Psoas muscle (tissue), 8 donors: ENCODE measurements around the gene MT1E. TPM values are rescaled to one million over a fixed set of nuclear protein-coding genes. Genes with fewer than 3 reads are reported as not detected.

ENCODE experiments used
- ATAC-seq, 4 donors: fragments of 200-7000 bp; cut with Tn5 transposase; one replicate each; pipeline ENCODE4 v1.9.1; 2020; ENCODE audit warnings: moderate library complexity in 3 of 4, mild to moderate bottlenecking in 2 of 4
- DNase-seq, 2 donors: peaks; one replicate each; pipeline ENCODE4 v3.0.0-alpha.2; 2020
- H3K27ac ChIP-seq: fragments of 200-600 bp; one replicate; pipeline ENCODE4 v1.8.0; 2022
- H3K27me3 ChIP-seq, 3 donors: fragments of 200-600 bp in 1 of 3; one replicate each; pipeline versions ENCODE4 v1.6.1 to v1.8.0; 2013 to 2022; ENCODE audit warnings: low read length in 2 of 3, mild to moderate bottlenecking in 2 of 3, moderate library complexity in 1 of 3; ENCODE audit not compliant: insufficient read depth in 3 of 3
- H3K36me3 ChIP-seq, 2 donors: fragments of 200-600 bp in 1 of 2; one replicate each; pipeline versions ENCODE4 v1.6.1 to v1.8.0; 2013 to 2022; ENCODE audit warnings: low read depth in 1 of 2, mild to moderate bottlenecking in 1 of 2, moderate library complexity in 1 of 2; ENCODE audit not compliant: insufficient read depth in 1 of 2
- H3K4me1 ChIP-seq: fragments of 200-600 bp; one replicate; pipeline ENCODE4 v1.8.0; 2022
- H3K4me3 ChIP-seq: fragments of 200-600 bp; one replicate; pipeline ENCODE4 v1.8.0; 2022; ENCODE audit warnings: mild to moderate bottlenecking
- H3K9me3 ChIP-seq: fragments of 200-600 bp; one replicate; pipeline ENCODE4 v1.8.0; 2022
- WGBS, 3 donors: extraction: QIAGEN DNeasy Blood & Tissue Kit; methylation state at CpG; one replicate each; pipeline versions ENCODE4 v1.1.6 to v1.1.7; 2013; 5-methylcytosine and 5-hydroxymethylcytosine counted together
- intact Hi-C, 2 donors: fragments of 100-400 bp; cut with DNase I; formaldehyde crosslinking; loops; one replicate each; pipeline versions ENCODE4 v1.11.0 to v1.14.2; 2022
- polyA plus RNA-seq, 3 donors: library from polyadenylated mRNA; stranded (reverse); fragments of 200-250 nt; gene quantifications; one replicate each; pipeline ENCODE4 v1.2.3, GENCODE V29; 2013
- total RNA-seq, 4 donors: library from RNA; stranded (reverse); fragmentation: NEBNext Ultra II Directional in 2 of 4; extraction: Animal tissue kit (Norgen Biotek cat#: 25700) in 2 of 4; gene quantifications; one replicate each; pipeline versions ENCODE4 v1.2.1 to v1.2.4, GENCODE V29; 2021 to 2023
- TF ChIP-seq, protein P1 (sequence below): fragments of 200-600 bp; IDR thresholded peaks from one replicate; pipeline ENCODE4 v1.8.0; 2022; ENCODE audit warnings: antibody characterized with exemption
- donor health status: healthy with polysubstance abuse.
- donor health status: DM: no; HTN: no; CAD: no; lungs with moderate emphysema.
- donor health status: Bipolar disorder and iron deficiency.
- donor health status: healthy.
- donor health status: DM: yes; HTN: yes; CAD: no.
- donor health status: DM: no; HTN: no; CAD: no.
- donor health status: DM: no; HTN: no; CAD: no.
- donor health status: DM: yes; HTN: yes; CAD: no.

Gene MT1E
- total and polyA plus RNA-seq, 7 donors: 44.1 to 669 (median 452) TPM

DNA sequence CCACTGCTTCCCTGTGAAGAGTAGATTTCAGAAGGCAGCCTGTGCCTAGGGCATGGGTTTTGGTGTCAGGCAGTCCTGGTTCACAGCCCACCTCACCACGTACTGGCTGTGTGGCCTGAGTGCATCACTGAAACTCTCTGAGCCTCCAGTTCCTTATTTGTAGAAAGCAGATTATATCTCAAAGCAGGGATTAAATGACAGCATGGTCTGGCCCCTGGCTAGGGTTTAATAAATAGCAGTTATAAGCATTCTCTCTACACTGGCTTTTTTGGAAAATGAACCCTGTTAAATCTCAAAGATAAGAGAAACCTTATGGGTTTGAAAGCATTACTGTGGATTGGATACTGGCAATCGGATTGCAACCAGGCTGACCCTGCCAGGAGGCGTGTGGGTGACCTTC, 4.0 kb downstream of the MT1E start:
- intact Hi-C loops: loop anchor here in 1 of 2 donors (2.0 kb wide), 1 partner anchor 49 kb away; no protein-coding TSS in a partner anchor
- ATAC-seq: no peak
- Histone ChIP-seq H3K36me3 (no peaks in the 10 kb centered on the region), H3K9me3 (no peaks in the 10 kb centered on the region), H3K4me3 (no peak overlapping the region), H3K27me3 (no peaks in the 10 kb centered on the region), H3K27ac (peak overlapping the region; percentile 97), H3K4me1 (peaks cover 32% of the 10 kb centered on the region)
- WGBS, 3 donors: 50 to 69% (median 57%) methylated on average over 3 of the region's 3 CpGs
- no peak for DNase-seq
- TF ChIP-seq, protein P1, sequence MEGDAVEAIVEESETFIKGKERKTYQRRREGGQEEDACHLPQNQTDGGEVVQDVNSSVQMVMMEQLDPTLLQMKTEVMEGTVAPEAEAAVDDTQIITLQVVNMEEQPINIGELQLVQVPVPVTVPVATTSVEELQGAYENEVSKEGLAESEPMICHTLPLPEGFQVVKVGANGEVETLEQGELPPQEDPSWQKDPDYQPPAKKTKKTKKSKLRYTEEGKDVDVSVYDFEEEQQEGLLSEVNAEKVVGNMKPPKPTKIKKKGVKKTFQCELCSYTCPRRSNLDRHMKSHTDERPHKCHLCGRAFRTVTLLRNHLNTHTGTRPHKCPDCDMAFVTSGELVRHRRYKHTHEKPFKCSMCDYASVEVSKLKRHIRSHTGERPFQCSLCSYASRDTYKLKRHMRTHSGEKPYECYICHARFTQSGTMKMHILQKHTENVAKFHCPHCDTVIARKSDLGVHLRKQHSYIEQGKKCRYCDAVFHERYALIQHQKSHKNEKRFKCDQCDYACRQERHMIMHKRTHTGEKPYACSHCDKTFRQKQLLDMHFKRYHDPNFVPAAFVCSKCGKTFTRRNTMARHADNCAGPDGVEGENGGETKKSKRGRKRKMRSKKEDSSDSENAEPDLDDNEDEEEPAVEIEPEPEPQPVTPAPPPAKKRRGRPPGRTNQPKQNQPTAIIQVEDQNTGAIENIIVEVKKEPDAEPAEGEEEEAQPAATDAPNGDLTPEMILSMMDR: no peak

DNA sequence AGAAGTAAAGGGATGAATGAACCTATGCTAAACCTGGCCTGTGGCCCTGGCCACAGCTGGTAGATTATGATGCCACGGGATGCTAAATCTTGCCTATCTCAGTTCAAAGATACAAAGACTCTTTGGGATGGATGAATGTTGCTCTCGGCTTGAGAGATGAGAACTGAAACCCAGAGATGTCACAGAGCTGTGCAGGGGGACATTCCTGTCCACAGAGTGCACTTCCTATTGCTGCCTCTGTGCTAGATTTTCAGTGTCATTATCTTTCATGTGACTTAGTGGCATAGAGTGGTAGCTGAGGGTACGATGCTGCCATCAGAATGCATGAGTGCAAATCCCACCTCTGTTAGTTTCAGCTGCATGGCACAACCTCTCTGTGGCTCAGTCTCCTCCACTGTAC, 4.6 kb downstream of the MT1E start:
- Histone ChIP-seq H3K4me1 (peaks cover 29% of the 10 kb centered on the region), H3K9me3 (no peaks in the 10 kb centered on the region), H3K27ac (no peak overlapping the region), H3K27me3 (no peaks in the 10 kb centered on the region), H3K36me3 (no peaks in the 10 kb centered on the region), H3K4me3 (no peak overlapping the region)
- TF ChIP-seq, protein P1: no peak
- intact Hi-C loops: loop anchor here in 1 of 2 donors (5.0 kb wide), 1 partner anchor 42 kb away; no protein-coding TSS in a partner anchor
- no peak for DNase-seq
- ATAC-seq: no peak
- whole genome bisulfite sequencing, 3 donors: 70 to 74% (median 74%) methylated on average over 3 of the region's 3 CpGs

- H3K4me3 ChIP-seq: no peak overlapping the region
- ATAC-seq (no peak), DNase-seq (no peak)
- peaks cover 22% of the 10 kb centered on the region for H3K4me1 ChIP-seq
- intact Hi-C loops: loop anchor here in 1 of 2 donors (5.0 kb wide), 1 partner anchor 41 kb away; no protein-coding TSS in a partner anchor
- WGBS, 3 donors: 88 to 94% (median 91%) methylated on average over 10 of the region's 10 CpGs
- H3K27ac ChIP-seq: no peak overlapping the region
- peaks cover 0 to 2% (median 0%) of the 10 kb centered on the region in 3 donors for H3K27me3 ChIP-seq
- TF ChIP-seq, protein P1: no peak
- no peaks in the 10 kb centered on the region for H3K36me3 ChIP-seq
- no peaks in the 10 kb centered on the region for H3K9me3 ChIP-seq
Observed at GRCh38 chr16:56631197-56631596, 5.6 kb downstream of the MT1E start.

GRCh38 chr16:56631832-56632155, 6.2 kb downstream of the MT1E start:
- Histone ChIP-seq H3K27me3 (peaks cover 0 to 2% (median 0%) of the 10 kb centered on the region in 3 donors), H3K4me1 (peaks cover 16% of the 10 kb centered on the region), H3K9me3 (no peaks in the 10 kb centered on the region), H3K36me3 (no peaks in the 10 kb centered on the region), H3K4me3 (peak overlapping the region; percentile 67), H3K27ac (peak overlapping the region; percentile 34)
- intact Hi-C loops: loop anchor here in 1 of 2 donors (5.0 kb wide), 1 partner anchor 41 kb away; no protein-coding TSS in a partner anchor
- TF ChIP-seq, protein P1: no peak
- peak in 1 of 4 donors; percentile 19 for ATAC-seq
- no peak for DNase-seq
- 40 to 46% (median 41%) methylated on average over 12 to 14 of the region's 14 CpGs for WGBS, 3 donors
